A549 (cell line): ENCODE measurements around the gene B9D2.

ENCODE experiments used
- CTCF ChIP-seq: fragments of >200 bp; sonication (Bioruptor Twin); formaldehyde crosslinking; IDR thresholded peaks from 3 replicates; pipeline ENCODE4 v1.5.1; 2016
- POLR2A ChIP-seq: IDR thresholded peaks from 2 replicates; pipeline ENCODE4 v1.6.1; 2012; ENCODE audit warnings: mild to moderate bottlenecking, low read length

DNA sequence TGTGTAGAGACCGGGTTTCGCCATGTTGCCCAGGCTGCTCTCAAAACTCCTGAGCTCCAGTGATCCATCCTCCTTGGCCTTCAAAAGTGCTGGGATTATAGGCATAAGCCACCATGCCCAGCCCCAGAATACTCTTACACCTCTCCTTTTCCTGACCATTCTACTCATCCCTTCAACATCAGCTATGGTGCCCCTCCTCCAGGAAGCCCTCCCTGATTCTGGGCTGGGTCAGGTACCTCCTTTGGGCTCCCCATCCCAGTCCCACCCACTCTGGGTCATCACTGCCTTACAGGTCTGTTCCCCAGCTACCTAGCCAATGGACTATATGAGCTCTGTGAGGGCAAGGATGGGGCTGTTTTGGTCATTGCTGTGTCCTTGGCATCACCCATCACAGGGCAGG lies 19.8 kb downstream of the B9D2 start:
- TF ChIP-seq CTCF: no peak
- no peak for TF ChIP-seq POLR2A
